T-cell (primary cell): Measurements from ENCODE around the gene EPB41L1. TPM values are rescaled to one million over a fixed set of nuclear protein-coding genes. Genes with fewer than 3 reads are reported as not detected.
A peak's percentile ranks its signal among the peaks of the same experiment; 100 is the strongest.

Experiments used
- ATAC-seq, 4 experiments: fragments of 200-7000 bp in 3 of 4; fragments of 150-1000 bp in 1 of 4; cut with Tn5 transposase; replicated peaks in 1 of 4; 1 replicate in 3 of 4; 2 replicates in 1 of 4; pipeline ENCODE4 v1.10.0; 2021; ENCODE audit warnings: moderate library complexity in 3 of 4, mild to moderate bottlenecking in 2 of 4, moderate number of reproducible peaks in 1 of 4
- CTCF ChIA-PET, 2 donors: fragments of 300-600 bp; sonication (Branson Sonifier 250); formaldehyde crosslinking; loops; one replicate each; lab custom pipeline; 2022; ENCODE audit warnings: antibody characterized with exemption in 2 of 2; lab: Charles Lee
- POLR2A ChIA-PET, 2 donors: fragments of 300-600 bp; sonication (Branson Sonifier 250); formaldehyde crosslinking; loops; one replicate each; lab custom pipeline; 2022; ENCODE audit warnings: antibody characterized with exemption in 2 of 2; lab: Charles Lee
- DNase-seq, 35 experiments: peaks; one replicate each; pipeline versions ENCODE4 v3.0.0 to v3.0.0-alpha.2; 2013 to 2023
- H3K27ac ChIP-seq: one replicate; pipeline ENCODE4 v1.5.1; 2013; ENCODE audit warnings: low read length
- H3K27me3 ChIP-seq, 2 experiments: replicated peaks in 1 of 2; 1 replicate in 1 of 2; 2 replicates in 1 of 2; pipeline versions ENCODE4 v1.6.1 to v1.7.0; 2013; ENCODE audit warnings: low read length in 1 of 2, mixed read lengths in 1 of 2; ENCODE audit not compliant: control insufficient read depth in 2 of 2, insufficient read depth in 2 of 2; ENCODE audit errors: extremely low read depth in 1 of 2
- H3K36me3 ChIP-seq, 2 donors: 1 replicate in 1 of 2; 2 replicates in 1 of 2; pipeline versions ENCODE4 v1.6.1 to v1.7.0; 2013; ENCODE audit warnings: low read length in 1 of 2; ENCODE audit not compliant: control insufficient read depth in 2 of 2, insufficient read depth in 1 of 2; ENCODE audit errors: extremely low read depth in 1 of 2
- H3K4me1 ChIP-seq, 2 experiments: 1 replicate in 1 of 2; 2 replicates in 1 of 2; pipeline versions ENCODE4 v1.6.1 to v1.7.0; 2013; ENCODE audit warnings: low read length in 2 of 2, mixed read lengths in 1 of 2; ENCODE audit not compliant: insufficient read depth in 2 of 2, control insufficient read depth in 1 of 2; ENCODE audit errors: extremely low read depth in 1 of 2
- H3K4me3 ChIP-seq, 2 donors: 1 replicate in 1 of 2; 2 replicates in 1 of 2; pipeline versions ENCODE4 v1.5.1 to v1.7.0; 2013; ENCODE audit warnings: mild to moderate bottlenecking in 2 of 2, low read length in 1 of 2, moderate library complexity in 1 of 2; ENCODE audit not compliant: control insufficient read depth in 1 of 2; ENCODE audit errors: extremely low read depth in 1 of 2
- H3K9me3 ChIP-seq: 2 replicates; pipeline ENCODE4 v1.7.0; 2013
- H3K27ac Mint-ChIP-seq, 2 donors: one replicate each; pipeline ENCODE4 v1.8.0; 2020 to 2021; ENCODE audit warnings: mild to moderate bottlenecking in 2 of 2, mixed read lengths in 2 of 2
- H3K27me3 Mint-ChIP-seq, 2 donors: one replicate each; pipeline ENCODE4 v1.8.0; 2021 to 2022; ENCODE audit warnings: mixed read lengths in 2 of 2
- H3K36me3 Mint-ChIP-seq: one replicate; pipeline ENCODE4 v1.8.0; 2021; ENCODE audit warnings: mixed read lengths
- H3K4me1 Mint-ChIP-seq, 3 donors: one replicate each; pipeline ENCODE4 v1.8.0; 2020 to 2022; ENCODE audit warnings: mixed read lengths in 3 of 3, mild to moderate bottlenecking in 1 of 3
- H3K4me3 Mint-ChIP-seq, 3 donors: one replicate each; pipeline ENCODE4 v1.8.0; 2020 to 2022; ENCODE audit warnings: mild to moderate bottlenecking in 3 of 3, mixed read lengths in 3 of 3, moderate library complexity in 3 of 3
- H3K9me3 Mint-ChIP-seq, 3 donors: one replicate each; pipeline ENCODE4 v1.8.0; 2020 to 2022; ENCODE audit warnings: mixed read lengths in 3 of 3
- WGBS: methylation state at CpG from one replicate; pipeline ENCODE4 v1.1.5; 2013; ENCODE audit warnings: missing lambda C conversion rate; ENCODE audit not compliant: insufficient coverage; 5-methylcytosine and 5-hydroxymethylcytosine counted together
- total RNA-seq, 35 experiments: library from RNA in 6 of 35; stranded (reverse) in 6 of 35; fragments of 120-200 nt in 1 of 35; gene quantifications; one replicate each; pipeline versions ENCODE4 v1.2.1 to v1.2.4 and lab custom pipeline; 2013 to 2026

The EPB41L1 gene
- total RNA-seq, 5 donors from 2014 or later (not counting 1 experiment from before 2014, with no cell fraction given): 0.19 to 2.0 (median 0.82) TPM

DNA sequence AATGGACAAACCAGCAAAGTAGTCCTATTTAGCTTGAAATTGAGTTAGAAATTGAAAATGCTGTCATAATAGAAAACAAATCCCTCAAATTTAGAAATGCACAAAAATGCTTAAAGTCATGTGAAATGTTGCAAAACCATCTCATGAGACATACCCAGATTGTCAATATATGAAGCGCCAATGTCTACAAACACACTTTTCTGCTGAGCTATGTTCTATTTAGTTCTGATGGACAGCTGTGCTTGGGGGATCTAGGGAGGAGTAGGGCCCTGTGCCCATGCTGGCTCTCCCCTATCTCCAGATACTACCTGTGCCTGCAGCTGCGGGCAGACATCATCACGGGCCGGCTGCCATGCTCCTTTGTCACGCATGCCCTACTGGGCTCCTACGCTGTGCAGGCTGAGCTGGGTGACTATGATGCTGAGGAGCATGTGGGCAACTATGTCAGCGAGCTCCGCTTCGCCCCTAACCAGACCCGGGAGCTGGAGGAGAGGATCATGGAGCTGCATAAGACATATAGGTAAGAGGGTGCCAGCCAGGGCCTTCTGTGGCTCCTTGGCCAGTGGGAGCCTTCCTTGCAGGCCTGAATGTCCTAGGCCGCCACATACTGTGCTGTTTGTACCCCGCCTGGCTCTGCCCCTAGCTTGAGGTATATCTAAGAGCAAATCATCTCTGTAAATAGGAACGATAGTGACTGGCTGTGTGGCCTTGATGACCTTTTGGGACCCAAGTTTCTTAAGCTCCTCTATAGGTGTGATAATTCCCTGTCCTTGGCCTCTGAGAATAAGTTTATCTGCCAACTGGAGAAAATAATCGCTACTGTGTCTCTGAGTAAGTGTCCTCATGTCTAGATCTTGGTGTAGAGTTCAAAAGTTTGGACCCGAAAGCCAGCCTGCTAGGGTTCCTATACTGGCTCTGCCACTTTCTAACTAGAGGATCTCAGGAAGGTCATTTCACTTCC, 30.6 kb downstream of the EPB41L1 start:
- Histone ChIP-seq H3K27ac (no peak overlapping the region), H3K27me3 (peaks cover 0 to 7% of the 10 kb centered on the region in 2 experiments), H3K36me3 (no peaks in the 10 kb centered on the region), H3K4me1 (no peaks in the 10 kb centered on the region), H3K4me3 (no peak overlapping the region), H3K9me3 (no peaks in the 10 kb centered on the region)
- POLR2A ChIA-PET: no interaction called here
- Mint-ChIP-seq H3K4me3 (no peak overlapping the region), H3K4me1 (no peaks in the 10 kb centered on the region), H3K27ac (no peak overlapping the region), H3K9me3 (no peaks in the 10 kb centered on the region), H3K36me3 (no peaks in the 10 kb centered on the region), H3K27me3 (no peaks in the 10 kb centered on the region)
- DNase-seq (no peak), ATAC-seq (no peak)
- CTCF ChIA-PET: interaction anchor here in 1 of 2 donors (1.0 kb wide), 1 partner anchor 18 kb away, joined by 6 read pairs; no protein-coding TSS in a partner anchor
- 91% methylated on average over 11 of the region's 15 CpGs for WGBS

GRCh38 chr20:36193977-36194712, 39.6 kb downstream of the EPB41L1 start:
- POLR2A ChIA-PET: no interaction called here
- H3K4me1 Mint-ChIP-seq: no peaks in the 10 kb centered on the region

DNA sequence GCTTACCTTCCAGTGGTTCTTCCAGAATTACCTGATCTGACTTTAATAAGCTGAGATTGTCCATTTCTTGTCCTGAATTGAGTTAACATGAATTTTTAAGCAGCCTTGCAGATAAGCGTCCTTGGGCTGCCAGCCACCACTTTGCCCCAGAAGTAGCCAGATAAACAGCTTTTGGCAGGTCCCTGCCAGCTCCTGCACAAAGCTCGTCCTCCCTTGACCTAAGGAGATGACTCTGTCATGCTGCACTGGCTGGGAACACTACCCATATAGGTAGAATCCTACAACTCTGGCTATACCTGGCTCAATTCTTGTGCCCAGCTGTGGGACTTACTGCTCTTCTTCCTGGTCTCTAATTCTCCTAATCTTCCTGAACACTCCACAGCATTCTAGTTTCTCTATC, 42.1 kb downstream of the EPB41L1 start:
- no peak overlapping the region for H3K27ac ChIP-seq
- Mint-ChIP-seq H3K27me3 (peaks cover 15 to 16% of the 10 kb centered on the region in 2 donors), H3K27ac (no peak overlapping the region), H3K9me3 (no peaks in the 10 kb centered on the region), H3K4me1 (peaks cover 0 to 7% (median 0%) of the 10 kb centered on the region in 3 donors), H3K36me3 (no peaks in the 10 kb centered on the region), H3K4me3 (no peak overlapping the region)
- WGBS: 53% methylated on average over 2 of the region's 2 CpGs
- H3K4me3 ChIP-seq: no peak overlapping the region
- H3K9me3 ChIP-seq: no peaks in the 10 kb centered on the region
- DNase-seq (no peak), ATAC-seq (no peak)
- H3K36me3 ChIP-seq: no peaks in the 10 kb centered on the region
- H3K4me1 ChIP-seq: peaks cover 0 to 2% of the 10 kb centered on the region in 2 experiments
- POLR2A ChIA-PET: no interaction called here
- peaks cover 0 to 23% of the 10 kb centered on the region in 2 experiments for H3K27me3 ChIP-seq
- CTCF ChIA-PET: interaction anchor here in 1 of 2 donors (0.7 kb wide), 1 partner anchor 62 kb away, joined by 3 read pairs; no protein-coding TSS in a partner anchor

More at GRCh38 chr20:36193977-36194712, 39.6 kb downstream of the EPB41L1 start:
- ATAC-seq (no peak), DNase-seq (no peak)
- Histone ChIP-seq H3K27ac (no peak overlapping the region), H3K4me1 (no peaks in the 10 kb centered on the region), H3K9me3 (no peaks in the 10 kb centered on the region), H3K36me3 (no peaks in the 10 kb centered on the region), H3K4me3 (no peak overlapping the region), H3K27me3 (peaks cover 0 to 29% of the 10 kb centered on the region in 2 experiments)
- 95% methylated on average over 7 of the region's 10 CpGs for WGBS
- H3K27ac Mint-ChIP-seq: no peak overlapping the region
- H3K36me3 Mint-ChIP-seq: no peaks in the 10 kb centered on the region
- peaks cover 13 to 15% of the 10 kb centered on the region in 2 donors for H3K27me3 Mint-ChIP-seq
- CTCF ChIA-PET: interaction anchor here in 1 of 2 donors (1.4 kb wide), 1 partner anchor 8 kb away, joined by 5 read pairs; no protein-coding TSS in a partner anchor
- H3K4me3 Mint-ChIP-seq: no peak overlapping the region
- H3K9me3 Mint-ChIP-seq: no peaks in the 10 kb centered on the region

DNA sequence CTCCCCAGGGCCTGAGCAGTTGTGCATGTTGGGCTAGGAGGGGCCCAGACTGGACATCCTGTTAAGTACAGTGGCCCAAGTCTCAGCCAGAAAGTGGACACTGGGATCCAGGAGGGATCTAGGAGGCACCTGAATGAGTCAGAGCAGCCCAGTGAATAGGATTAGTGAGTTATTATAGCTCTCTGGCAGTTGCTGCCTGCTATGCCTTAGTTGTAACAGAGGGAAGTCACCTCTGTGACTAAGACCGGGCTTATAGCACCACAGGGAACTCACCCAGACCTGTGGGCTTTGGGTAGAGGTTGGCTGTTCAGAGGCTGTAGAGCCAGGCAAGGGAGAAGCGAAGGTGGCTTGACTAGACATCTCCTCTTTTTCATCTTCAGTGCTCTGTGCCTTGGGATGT, 42.7 kb downstream of the EPB41L1 start:
- H3K27ac Mint-ChIP-seq: no peak overlapping the region
- ChIA-PET CTCF (interaction anchor here in 1 of 2 donors (1.0 kb wide), 1 partner anchor 173 kb away, joined by 4 read pairs; no protein-coding TSS in a partner anchor), POLR2A (no interaction called here)
- Histone ChIP-seq H3K36me3 (no peaks in the 10 kb centered on the region), H3K4me1 (peaks cover 0 to 2% of the 10 kb centered on the region in 2 experiments), H3K27ac (no peak overlapping the region), H3K27me3 (peaks cover 0 to 25% of the 10 kb centered on the region in 2 experiments), H3K9me3 (no peaks in the 10 kb centered on the region), H3K4me3 (no peak overlapping the region)
- WGBS: 60% methylated on average over 1 of the region's 2 CpGs
- no peak for DNase-seq
- no peaks in the 10 kb centered on the region for H3K9me3 Mint-ChIP-seq
- H3K36me3 Mint-ChIP-seq: no peaks in the 10 kb centered on the region
- ATAC-seq: no peak
- no peak overlapping the region for H3K4me3 Mint-ChIP-seq
- peaks cover 0 to 7% (median 0%) of the 10 kb centered on the region in 3 donors for H3K4me1 Mint-ChIP-seq
- peaks cover 15 to 16% of the 10 kb centered on the region in 2 donors for H3K27me3 Mint-ChIP-seq

DNA sequence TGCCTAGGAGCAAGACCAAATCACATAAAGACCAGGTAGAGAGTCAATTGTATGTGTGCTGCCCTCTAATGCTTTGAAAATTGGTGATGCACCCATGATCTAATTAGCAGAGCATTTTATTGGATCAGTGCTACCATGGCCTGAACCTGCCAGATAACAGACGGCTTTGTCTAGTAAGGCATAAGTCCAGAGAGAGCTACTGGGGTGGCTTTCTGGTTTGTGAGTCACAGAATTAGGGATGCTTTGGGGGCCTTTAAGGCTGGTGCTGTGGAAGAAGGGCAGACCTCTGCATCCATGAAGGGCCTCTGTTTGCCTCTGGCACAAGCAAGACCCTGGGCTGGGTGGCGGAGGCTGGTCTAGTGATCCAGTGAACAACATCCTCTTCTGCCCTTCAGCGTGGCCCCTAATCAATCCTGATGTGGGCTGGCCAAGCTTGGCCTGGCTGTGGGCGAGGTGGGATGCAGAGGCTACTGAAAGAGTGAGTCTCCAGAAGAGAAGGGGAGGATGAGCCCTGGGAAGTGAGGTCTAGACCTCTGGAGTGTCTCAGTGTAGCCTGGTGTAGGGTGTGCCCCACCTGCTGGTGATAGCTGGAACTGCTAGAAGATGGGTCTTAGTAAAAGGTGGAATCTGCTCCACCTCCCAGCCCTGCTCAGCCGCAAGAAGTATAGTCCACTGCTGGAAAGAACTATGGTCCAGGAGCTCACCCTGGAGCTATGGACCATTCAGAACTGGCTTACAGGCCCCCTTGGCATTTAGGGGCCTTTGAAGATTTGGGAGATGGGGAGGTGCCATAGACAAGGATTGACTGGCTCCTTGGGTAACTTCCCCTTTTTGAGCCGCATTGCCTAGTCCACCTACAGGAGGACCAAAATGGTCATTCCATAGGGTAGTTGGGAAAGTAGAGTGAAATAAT, 45.1 kb downstream of the EPB41L1 start:
- ChIA-PET CTCF (interaction anchor here in 1 of 2 donors (0.6 to 1.8 kb wide), 3 partner anchors 70 to 1559 kb away, joined by 3 to 10 read pairs (median 3); no protein-coding TSS in a partner anchor), POLR2A (no interaction called here)

More for the DNA sequence above, 45.1 kb downstream of the EPB41L1 start:
- peaks cover 0 to 28% of the 10 kb centered on the region in 2 experiments for H3K27me3 ChIP-seq
- peaks cover 4 to 13% (median 5%) of the 10 kb centered on the region in 3 donors for H3K4me1 Mint-ChIP-seq
- DNase-seq (peak; percentile 17 to 81 (median 58)), ATAC-seq (peak; percentile 72 to 76 (median 72))
- H3K9me3 ChIP-seq: no peaks in the 10 kb centered on the region
- H3K27ac ChIP-seq: no peak overlapping the region
- H3K27ac Mint-ChIP-seq: no peak overlapping the region
- H3K36me3 Mint-ChIP-seq: no peaks in the 10 kb centered on the region
- no peak overlapping the region for H3K4me3 ChIP-seq
- H3K9me3 Mint-ChIP-seq: no peaks in the 10 kb centered on the region
- H3K36me3 ChIP-seq: no peaks in the 10 kb centered on the region
- H3K4me1 ChIP-seq: peaks cover 0 to 9% of the 10 kb centered on the region in 2 experiments
- no peak overlapping the region for H3K4me3 Mint-ChIP-seq
- 55% methylated on average over 2 of the region's 6 CpGs for WGBS
- peaks cover 14 to 20% of the 10 kb centered on the region in 2 donors for H3K27me3 Mint-ChIP-seq
